HG02981 (cell line): Measurements from ENCODE around the gene KAT6B.

ENCODE experiments used
- ATAC-seq: cut with Tn5 transposase; IDR thresholded peaks from one replicate; pipeline ENCODE4 v1.9.1; 2021; ENCODE audit warnings: mild to moderate bottlenecking, moderate library complexity; ENCODE audit not compliant: unreplicated experiment

Gene KAT6B

GRCh38 chr10:74977913-74978847, 151.8 kb downstream of the KAT6B start:
- peak; percentile 91 for ATAC-seq

GRCh38 chr10:74981831-74982633, 155.6 kb downstream of the KAT6B start:
- ATAC-seq: no peak

DNA sequence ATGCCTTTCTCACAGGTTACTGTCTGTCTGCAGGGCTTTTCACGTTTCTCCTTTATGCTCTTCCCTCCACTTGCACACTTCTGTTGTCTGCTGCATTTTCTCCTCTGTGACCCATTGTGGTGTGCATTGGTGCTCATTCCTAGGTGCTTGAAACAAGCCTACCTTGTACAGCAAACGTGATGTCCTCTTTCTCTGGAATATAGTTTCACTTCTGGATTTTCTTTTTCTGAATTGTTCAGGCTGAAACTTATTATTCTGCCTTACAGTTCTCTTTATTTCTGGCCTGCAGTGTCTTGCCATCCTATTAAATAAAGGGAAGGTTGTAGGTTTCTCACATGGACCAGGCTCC, 156.2 kb downstream of the KAT6B start:
- ATAC-seq: no peak

- ATAC-seq: no peak
Measured at GRCh38 chr10:74983383-74983782, 157.0 kb downstream of the KAT6B start.

- ATAC-seq: no peak
Measured at GRCh38 chr10:74987339-74988053, 161.1 kb downstream of the KAT6B start.

- no peak for ATAC-seq
Measured at GRCh38 chr10:74988054-74988775, 161.8 kb downstream of the KAT6B start.

- no peak for ATAC-seq
Measured at GRCh38 chr10:74988832-74989561, 162.6 kb downstream of the KAT6B start.

- no peak for ATAC-seq
Measured at GRCh38 chr10:74991435-74991834, 165.0 kb downstream of the KAT6B start.

DNA sequence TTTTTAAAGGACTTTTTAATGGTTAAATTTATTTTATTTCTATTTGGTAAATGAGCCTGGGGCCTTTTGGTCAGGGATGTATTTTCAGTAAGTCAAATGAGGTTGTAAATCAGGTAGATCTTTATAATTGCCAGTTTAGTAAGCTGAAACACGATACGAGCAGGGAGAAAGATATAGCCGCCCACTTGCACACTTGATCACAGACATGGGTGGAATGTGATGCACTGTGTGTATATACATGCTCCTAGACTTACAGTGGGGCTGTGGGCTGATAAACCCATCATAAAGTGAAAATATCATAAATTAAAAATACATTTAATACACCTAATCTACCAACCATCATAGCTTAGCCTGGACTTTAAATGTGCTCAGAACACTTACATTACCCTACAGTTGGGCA, 165.7 kb downstream of the KAT6B start:
- no peak for ATAC-seq

DNA sequence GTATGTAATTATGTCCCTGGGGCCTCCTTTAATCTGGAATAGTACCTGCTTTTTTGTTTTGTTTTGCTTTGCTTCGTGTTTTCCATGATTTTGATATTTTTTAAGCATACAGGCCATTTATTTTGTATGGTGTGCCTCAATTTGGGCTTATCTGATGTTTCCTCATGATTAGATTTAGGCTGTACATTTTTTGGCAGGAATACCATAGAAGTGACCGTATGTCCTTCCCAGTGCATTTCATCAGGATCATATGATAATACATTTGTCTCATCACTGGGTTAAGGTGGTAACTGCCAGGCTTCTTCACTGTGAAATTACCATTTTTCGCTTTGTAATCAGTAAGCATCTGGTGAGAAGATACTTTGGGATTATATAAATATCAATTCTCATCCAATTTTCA, 167.2 kb downstream of the KAT6B start:
- no peak for ATAC-seq

DNA sequence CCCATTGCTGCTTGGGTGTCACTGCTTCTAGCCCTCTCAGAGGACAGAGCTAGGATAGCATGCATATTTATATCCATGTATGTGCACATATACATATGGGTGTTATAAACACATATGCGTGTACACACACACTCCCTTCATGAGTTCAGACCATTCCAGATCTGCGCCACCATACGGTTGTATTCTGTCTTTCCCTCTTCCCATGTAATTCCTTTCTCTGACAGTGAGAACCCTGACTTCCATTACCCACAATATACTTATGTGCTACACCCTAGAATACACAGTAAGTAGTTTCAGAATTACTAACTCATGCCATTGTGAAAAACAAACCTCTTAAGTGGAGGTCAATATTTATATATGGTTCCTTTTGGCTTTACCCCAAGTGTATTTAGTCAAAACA, 168.5 kb downstream of the KAT6B start:
- ATAC-seq: no peak

- no peak for ATAC-seq
Measured at GRCh38 chr10:74995806-74996205, 169.4 kb downstream of the KAT6B start.

GRCh38 chr10:74997163-74997562, 170.8 kb downstream of the KAT6B start:
- no peak for ATAC-seq

- ATAC-seq: peak; percentile 78
Measured at GRCh38 chr10:75000748-75001321, 174.4 kb downstream of the KAT6B start.

DNA sequence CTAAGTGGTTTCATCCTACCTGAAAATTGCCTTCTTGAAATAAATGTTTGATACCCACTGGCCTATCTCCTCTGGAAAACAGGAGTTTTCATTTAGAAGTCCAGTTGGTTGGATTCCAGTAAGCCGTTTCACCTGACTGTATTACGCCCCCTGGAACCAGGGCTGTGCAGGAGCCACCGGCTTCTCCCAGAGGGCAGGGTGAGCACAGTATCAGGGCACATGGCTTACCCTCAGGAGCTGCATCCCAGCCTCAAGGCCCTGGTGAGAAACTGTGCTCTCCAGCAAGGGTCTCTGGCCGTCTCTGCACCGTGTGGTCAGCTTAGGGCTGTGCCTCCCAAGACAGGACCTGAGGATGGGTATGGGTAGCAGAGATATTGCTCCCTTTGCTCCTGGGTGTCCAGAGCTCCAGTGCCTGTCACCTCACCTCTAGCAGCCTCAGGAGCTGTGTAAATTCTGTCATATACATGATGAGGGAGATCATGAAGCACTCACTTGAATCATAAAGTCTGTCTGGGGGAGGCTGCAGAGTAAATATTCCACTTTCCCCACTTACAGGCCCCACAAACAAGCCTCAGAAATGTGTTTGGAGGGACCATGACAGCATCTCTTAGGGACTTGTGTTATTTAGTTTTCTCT, 175.4 kb downstream of the KAT6B start:
- ATAC-seq: no peak

DNA sequence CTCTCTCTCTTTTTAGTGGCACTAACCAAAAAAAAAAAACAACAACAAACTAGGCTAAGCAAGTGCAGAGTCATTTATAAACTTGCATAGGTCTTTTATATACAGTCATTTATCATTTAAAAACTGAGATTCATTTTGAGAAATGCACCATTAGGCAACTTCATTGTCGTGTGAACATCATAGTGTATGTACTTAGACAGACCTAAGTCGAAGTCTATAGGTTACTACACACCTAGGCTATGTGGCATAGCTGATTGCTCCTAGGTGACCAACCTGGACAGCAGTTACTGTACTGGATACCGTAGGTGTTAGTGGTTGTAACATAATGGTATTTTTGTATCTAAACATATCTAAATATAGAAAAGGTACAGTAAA, 175.9 kb downstream of the KAT6B start:
- no peak for ATAC-seq

DNA sequence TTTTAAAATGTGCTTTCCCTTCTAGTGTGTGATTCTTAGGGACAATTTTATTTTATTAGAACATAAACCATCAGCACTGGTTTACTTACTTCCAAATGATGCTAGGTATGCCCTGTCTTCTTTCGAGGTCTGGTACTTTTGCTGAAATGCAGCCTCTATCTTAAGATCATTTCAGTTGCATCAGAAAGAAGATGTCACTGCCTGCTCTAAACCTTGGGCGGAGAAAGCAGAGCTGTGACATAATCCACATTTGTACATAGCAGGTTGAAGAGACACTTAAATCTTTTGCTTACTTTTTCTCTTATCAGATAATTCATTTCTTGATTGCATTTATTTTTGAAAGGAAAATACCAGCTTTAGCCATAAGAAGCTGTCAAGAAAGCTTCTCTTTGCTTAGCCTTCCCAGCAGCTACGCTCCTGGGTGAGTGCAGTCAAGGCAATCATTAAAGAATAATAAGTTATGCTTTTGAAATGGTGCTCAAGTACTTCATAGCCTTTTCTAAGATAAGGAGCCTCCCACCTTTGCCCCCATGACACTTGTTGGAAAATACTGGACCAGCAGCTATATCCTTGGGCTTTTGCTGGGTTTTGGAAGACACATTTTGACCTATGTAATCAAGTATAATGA, 176.7 kb downstream of the KAT6B start:
- ATAC-seq: no peak

DNA sequence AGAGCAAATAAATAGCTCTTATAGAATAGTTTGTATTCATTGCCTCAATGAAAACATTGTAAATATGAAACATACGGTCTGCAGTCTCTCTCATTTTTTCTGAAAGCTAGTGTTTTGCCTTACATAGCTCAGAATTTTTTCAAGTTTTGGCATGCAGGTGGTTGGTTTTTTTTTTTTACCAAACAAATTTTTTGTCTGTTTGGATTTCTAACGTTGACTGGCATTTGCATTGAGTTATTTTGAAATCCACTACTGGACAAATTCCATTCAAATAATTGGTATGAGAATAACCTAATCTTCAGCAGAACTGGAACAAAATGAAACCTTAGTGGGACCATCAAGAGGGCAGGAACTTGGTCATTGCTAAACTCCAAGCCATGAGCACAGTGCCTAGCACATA, 177.5 kb downstream of the KAT6B start:
- no peak for ATAC-seq

DNA sequence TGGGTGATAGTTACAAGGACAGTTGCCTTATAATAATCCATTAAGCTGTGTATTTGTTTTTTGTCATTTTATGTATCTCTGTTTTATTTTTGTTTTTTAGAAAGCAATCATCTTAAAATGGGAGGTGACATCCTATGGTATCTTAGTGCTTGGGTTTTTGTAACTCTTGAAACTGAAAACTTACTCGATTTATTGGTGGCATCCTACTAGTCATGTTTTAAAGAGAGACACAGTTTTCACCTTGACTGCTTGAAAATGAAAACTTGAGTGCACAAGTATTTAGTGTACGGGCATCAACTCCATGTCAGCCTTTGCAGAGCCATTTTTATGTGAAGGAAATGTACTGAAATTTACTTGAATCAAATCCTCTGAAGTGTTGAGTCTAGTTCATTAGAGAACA, 181.2 kb downstream of the KAT6B start:
- no peak for ATAC-seq
